HepG2 (cell line): Measurements from ENCODE around the gene MFAP5. TPM values are rescaled to one million over a fixed set of nuclear protein-coding genes. Genes with fewer than 3 reads are reported as not detected.

ENCODE experiments used
- ATAC-seq: fragments of 200-7000 bp; cut with Tn5 transposase; 3 replicates; pipeline ENCODE4 v1.9.1; 2020; ENCODE audit warnings: mild to moderate bottlenecking, moderate library complexity
- BruUV-seq: library from RNA; stranded (reverse); fragments of 400-500 nt; replicated peaks from 2 replicates; lab custom pipeline; 2021; lab: Mats Ljungman, UMichigan
- CTCF ChIA-PET: fragments of 300-600 bp; formaldehyde crosslinking; extraction: SDS; loops from one replicate; lab custom pipeline; 2021; ENCODE audit warnings: low total read pairs, inconsistent platforms, low intra/inter-chr PET ratio; lab: Yijun Ruan, JAX
- POLR2A ChIA-PET: fragments of 350-600 bp; sonication (Branson Sonifier 250); formaldehyde crosslinking; loops from one replicate; lab custom pipeline; 2020; ENCODE audit warnings: antibody characterized with exemption, inconsistent platforms; lab: Yijun Ruan, JAX
- DNase-seq: peaks from one replicate; pipeline ENCODE4 v3.0.0-alpha.2; 2015; ENCODE audit warnings: low spot score
- FAIRE-seq: peaks from 3 replicates; lab custom pipeline; 2011; peaks lifted over from hg19 to GRCh38; lab: Jason Lieb, UNC
- H2AFZ ChIP-seq: one replicate; pipeline ENCODE4 v1.6.1; 2011; ENCODE audit warnings: low read length, inconsistent platforms
- H3K27ac ChIP-seq: fragments of 300-600 bp; 3 replicates; pipeline ENCODE4 v1.8.0; 2011; ENCODE audit warnings: mixed run types, mild to moderate bottlenecking, mixed read lengths, low read length, inconsistent platforms; ENCODE audit not compliant: insufficient read depth; ENCODE audit errors: extremely low read length
- H3K27me3 ChIP-seq, 2 experiments: fragments of 200-600 bp in 1 of 2; 2 replicates in 1 of 2; 3 replicates in 1 of 2; pipeline versions ENCODE4 v1.6.0 to v1.8.0; 2011; ENCODE audit warnings: low read length in 2 of 2, mild to moderate bottlenecking in 2 of 2, moderate library complexity in 2 of 2, inconsistent platforms in 1 of 2; ENCODE audit not compliant: insufficient read depth in 2 of 2, control insufficient read depth in 1 of 2
- H3K36me3 ChIP-seq, 2 experiments: fragments of 200-600 bp in 1 of 2; replicated peaks in 1 of 2; 2 replicates in 1 of 2; 3 replicates in 1 of 2; pipeline versions ENCODE4 v1.5.1 to v1.8.0; 2011; ENCODE audit warnings: low read length in 2 of 2, inconsistent platforms in 1 of 2; ENCODE audit not compliant: insufficient read depth in 2 of 2, control insufficient read depth in 1 of 2
- H3K4me1 ChIP-seq: 2 replicates; pipeline ENCODE4 v1.5.1; 2012; ENCODE audit warnings: low read length, inconsistent platforms; ENCODE audit not compliant: insufficient read depth
- H3K4me2 ChIP-seq: 2 replicates; pipeline ENCODE4 v1.6.0; 2011; ENCODE audit warnings: low read depth, low read length, inconsistent platforms
- H3K4me3 ChIP-seq, 3 experiments: fragments of 200-600 bp in 1 of 3; sonication (generic), shearing (Covaris generic) in 1 of 3; replicated peaks in 1 of 3; 2 replicates each; pipeline ENCODE4 v1.5.1; 2011 to 2016; ENCODE audit warnings: low read length in 3 of 3, inconsistent platforms in 2 of 3, low read depth in 2 of 3, mild to moderate bottlenecking in 2 of 3, control low read depth in 1 of 3, mixed read lengths in 1 of 3; ENCODE audit not compliant: insufficient read depth in 1 of 3
- H3K79me2 ChIP-seq: one replicate; pipeline ENCODE4 v1.6.1; 2011; ENCODE audit warnings: low read length, inconsistent platforms; ENCODE audit not compliant: insufficient read depth
- H3K9ac ChIP-seq: 2 replicates; pipeline ENCODE4 v1.6.0; 2011; ENCODE audit warnings: mild to moderate bottlenecking, low read depth, low read length, inconsistent platforms; ENCODE audit not compliant: insufficient read depth
- H3K9me3 ChIP-seq: 2 replicates; pipeline ENCODE4 v1.5.1; 2012; ENCODE audit warnings: mild to moderate bottlenecking, low read length
- H4K20me1 ChIP-seq: 2 replicates; pipeline ENCODE4 v1.6.0; 2011; ENCODE audit warnings: inconsistent platforms, mild to moderate bottlenecking, low read length, moderate library complexity; ENCODE audit not compliant: insufficient read depth
- U2AF1 ChIP-seq: fragments of 200-400 bp; formaldehyde crosslinking; optimal IDR thresholded peaks from 2 replicates; pipeline ENCODE3; 2017; ENCODE audit warnings: mild to moderate bottlenecking, low read depth, low read length
- ZBTB20 ChIP-seq: sonication (generic); formaldehyde crosslinking; IDR thresholded peaks from 2 replicates; pipeline ENCODE4 v1.8.1; 2023; ENCODE audit warnings: missing genetic modification reagents, low read depth, mild to moderate bottlenecking, borderline replicate concordance
- ZNF607 ChIP-seq: sonication (generic); formaldehyde crosslinking; IDR thresholded peaks from 2 replicates; pipeline ENCODE4 v1.5.1; 2020; ENCODE audit warnings: missing genetic modification reagents, mild to moderate bottlenecking, borderline replicate concordance
- ZNF670 ChIP-seq: sonication (generic); formaldehyde crosslinking; IDR thresholded peaks from 2 replicates; pipeline ENCODE4 v1.8.0; 2022; ENCODE audit warnings: mild to moderate bottlenecking, missing genetic modification reagents, borderline replicate concordance
- ZNF703 ChIP-seq: sonication (generic); formaldehyde crosslinking; IDR thresholded peaks from 2 replicates; pipeline ENCODE4 v1.5.1; 2020; ENCODE audit warnings: missing genetic modification reagents, mild to moderate bottlenecking, moderate library complexity, borderline replicate concordance
- WGBS: methylation state at CpG from one replicate; pipeline ENCODE4 v1.1.6; 2017; ENCODE audit warnings: low lambda C conversion rate; 5-methylcytosine and 5-hydroxymethylcytosine counted together
- in situ Hi-C: cut with HindIII; loops from 2 replicates; pipeline ENCODE4 v1.10.0; 2017; ENCODE audit warnings: low pct_unique_long_range_greater_than_20kb; ENCODE audit not compliant: extremely low pct_ligation_motif_present
- intact Hi-C: fragments of 100-400 bp; cut with micrococcal nuclease; formaldehyde crosslinking; loops from one replicate; pipeline ENCODE4 v1.10.0; 2022; ENCODE audit not compliant: unreplicated experiment
- polyA plus RNA-seq, 8 experiments: library from polyadenylated mRNA; depleted of rRNA in 3 of 8; stranded (reverse) in 7 of 8; unstranded in 1 of 8; fragments of >200 nt; fragmentation: Illumina TruSeq in 4 of 8; extraction: Trizol in 4 of 8; gene quantifications; 2 replicates each; pipeline versions ENCODE4 v1.2.1 to v1.2.3, GENCODE V29; 2011 to 2016; ENCODE audit warnings: low read depth in 4 of 8, missing spikeins in 1 of 8, mixed read lengths in 1 of 8; ENCODE audit not compliant: insufficient read depth in 1 of 8
- total RNA-seq, 5 experiments: library from RNA; depleted of rRNA; stranded (reverse); fragments of >200 nt; fragmentation: Illumina TruSeq; extraction: Trizol; gene quantifications; 2 replicates each; pipeline ENCODE4 v1.2.3, GENCODE V29; 2016; ENCODE audit warnings: low read depth in 1 of 5
- TF ChIP-seq, protein P1 (sequence below): sonication (generic); formaldehyde crosslinking; IDR thresholded peaks from 2 replicates; pipeline ENCODE4 v1.5.1; 2020; ENCODE audit warnings: missing genetic modification reagents, mild to moderate bottlenecking, borderline replicate concordance
- TF ChIP-seq, protein P2 (sequence below): sonication (generic); formaldehyde crosslinking; IDR thresholded peaks from 2 replicates; pipeline ENCODE4 v1.4.0; 2020; ENCODE audit warnings: missing genetic modification reagents
- TF ChIP-seq, protein P3 (sequence below): sonication (generic); formaldehyde crosslinking; IDR thresholded peaks from 2 replicates; pipeline ENCODE4 v1.4.0; 2020; ENCODE audit warnings: missing genetic modification reagents
- TF ChIP-seq, protein P4 (sequence below): sonication (generic); formaldehyde crosslinking; IDR thresholded peaks from 2 replicates; pipeline ENCODE4 v1.5.0; 2020; ENCODE audit warnings: mild to moderate bottlenecking, missing genetic modification reagents, borderline replicate concordance

Gene MFAP5
- total and polyA plus RNA-seq, 2 of the 13 experiments (the other 11 are each of a cell fraction or from before 2014, with no cell fraction given): 0.07 TPM; not detected in 1

DNA sequence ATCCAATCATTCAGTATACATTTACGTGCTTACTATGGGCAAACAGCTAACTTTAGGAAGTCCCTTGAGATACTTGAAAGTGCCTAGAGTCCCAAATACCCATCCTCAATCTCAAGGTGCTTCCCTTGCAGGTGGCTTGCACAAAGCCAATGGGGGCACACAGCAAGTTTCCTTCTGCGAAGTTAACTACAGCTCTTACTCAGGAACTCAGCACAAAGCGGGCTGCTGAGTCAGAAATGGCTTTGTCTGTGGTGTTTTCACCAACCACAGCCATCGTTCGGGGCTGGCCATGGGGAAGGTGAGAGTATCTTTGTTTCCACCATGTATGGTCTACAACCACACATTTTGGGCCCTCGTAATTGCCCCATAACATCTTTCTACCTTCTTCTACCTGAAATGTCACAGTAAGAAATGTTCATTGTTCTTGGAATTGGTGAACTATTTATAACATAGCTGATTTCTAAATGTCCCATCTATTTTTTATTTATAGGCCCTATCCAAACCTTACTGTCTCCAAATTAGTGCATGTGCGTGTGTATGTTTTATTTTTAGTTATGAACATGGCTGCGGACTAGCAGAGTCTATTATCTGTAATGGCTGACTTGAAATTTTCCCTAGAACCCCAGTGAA is 13.9 kb downstream of the MFAP5 start (continued):
- TF ChIP-seq, protein P1, sequence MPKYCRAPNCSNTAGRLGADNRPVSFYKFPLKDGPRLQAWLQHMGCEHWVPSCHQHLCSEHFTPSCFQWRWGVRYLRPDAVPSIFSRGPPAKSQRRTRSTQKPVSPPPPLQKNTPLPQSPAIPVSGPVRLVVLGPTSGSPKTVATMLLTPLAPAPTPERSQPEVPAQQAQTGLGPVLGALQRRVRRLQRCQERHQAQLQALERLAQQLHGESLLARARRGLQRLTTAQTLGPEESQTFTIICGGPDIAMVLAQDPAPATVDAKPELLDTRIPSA: no peak
- TF ChIP-seq, protein P2, sequence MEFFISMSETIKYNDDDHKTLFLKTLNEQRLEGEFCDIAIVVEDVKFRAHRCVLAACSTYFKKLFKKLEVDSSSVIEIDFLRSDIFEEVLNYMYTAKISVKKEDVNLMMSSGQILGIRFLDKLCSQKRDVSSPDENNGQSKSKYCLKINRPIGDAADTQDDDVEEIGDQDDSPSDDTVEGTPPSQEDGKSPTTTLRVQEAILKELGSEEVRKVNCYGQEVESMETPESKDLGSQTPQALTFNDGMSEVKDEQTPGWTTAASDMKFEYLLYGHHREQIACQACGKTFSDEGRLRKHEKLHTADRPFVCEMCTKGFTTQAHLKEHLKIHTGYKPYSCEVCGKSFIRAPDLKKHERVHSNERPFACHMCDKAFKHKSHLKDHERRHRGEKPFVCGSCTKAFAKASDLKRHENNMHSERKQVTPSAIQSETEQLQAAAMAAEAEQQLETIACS (CRISPR knock-in tag): no peak
- no peak for TF ChIP-seq ZBTB20 (CRISPR knock-in tag)
- no peak for TF ChIP-seq ZNF703 (CRISPR knock-in tag)

DNA sequence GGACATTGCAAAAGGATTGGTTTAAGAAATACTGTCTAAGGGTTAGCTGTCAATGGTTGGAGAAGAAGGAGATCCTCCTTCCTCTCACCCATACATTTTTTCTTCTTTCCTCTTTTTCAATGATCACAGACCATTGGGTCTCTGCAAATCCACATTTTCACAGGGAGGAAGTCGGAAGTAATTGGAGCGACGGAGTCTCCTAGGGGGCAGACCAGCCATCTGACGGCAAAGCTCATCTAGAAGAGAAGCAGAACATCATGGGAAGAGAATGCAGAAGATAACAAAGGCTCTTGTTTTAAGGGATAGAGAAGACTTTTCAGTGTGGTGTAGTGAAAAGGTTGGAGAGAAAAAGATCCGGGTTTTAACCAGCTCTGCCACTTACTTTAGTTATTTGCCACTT is 14.7 kb downstream of the MFAP5 start:
- H3K4me2 ChIP-seq: no peak overlapping the region
- in situ Hi-C loops: no loop called here
- no peak overlapping the region for H2AFZ ChIP-seq
- 3% methylated on average over 5 of the region's 5 CpGs for WGBS
- ChIA-PET POLR2A (no interaction called here), CTCF (no interaction called here)
- H3K4me3 ChIP-seq: no peak overlapping the region
- H3K36me3 ChIP-seq: no peaks in the 10 kb centered on the region
- H3K27me3 ChIP-seq: peaks cover 0 to 9% of the 10 kb centered on the region in 2 experiments; a peak in 3 of 5 replicates
- H4K20me1 ChIP-seq: no peaks in the 10 kb centered on the region
- H3K9me3 ChIP-seq: no peaks in the 10 kb centered on the region
- DNase-seq (no peak), FAIRE-seq (no peak), ATAC-seq (no peak)
- intact Hi-C loops: no loop called here
- H3K27ac ChIP-seq: no peak overlapping the region
- H3K4me1 ChIP-seq: no peaks in the 10 kb centered on the region
- BruUV-seq: no TSS peak
- no peaks in the 10 kb centered on the region for H3K79me2 ChIP-seq
- H3K9ac ChIP-seq: no peak overlapping the region
- TF ChIP-seq, protein P3, sequence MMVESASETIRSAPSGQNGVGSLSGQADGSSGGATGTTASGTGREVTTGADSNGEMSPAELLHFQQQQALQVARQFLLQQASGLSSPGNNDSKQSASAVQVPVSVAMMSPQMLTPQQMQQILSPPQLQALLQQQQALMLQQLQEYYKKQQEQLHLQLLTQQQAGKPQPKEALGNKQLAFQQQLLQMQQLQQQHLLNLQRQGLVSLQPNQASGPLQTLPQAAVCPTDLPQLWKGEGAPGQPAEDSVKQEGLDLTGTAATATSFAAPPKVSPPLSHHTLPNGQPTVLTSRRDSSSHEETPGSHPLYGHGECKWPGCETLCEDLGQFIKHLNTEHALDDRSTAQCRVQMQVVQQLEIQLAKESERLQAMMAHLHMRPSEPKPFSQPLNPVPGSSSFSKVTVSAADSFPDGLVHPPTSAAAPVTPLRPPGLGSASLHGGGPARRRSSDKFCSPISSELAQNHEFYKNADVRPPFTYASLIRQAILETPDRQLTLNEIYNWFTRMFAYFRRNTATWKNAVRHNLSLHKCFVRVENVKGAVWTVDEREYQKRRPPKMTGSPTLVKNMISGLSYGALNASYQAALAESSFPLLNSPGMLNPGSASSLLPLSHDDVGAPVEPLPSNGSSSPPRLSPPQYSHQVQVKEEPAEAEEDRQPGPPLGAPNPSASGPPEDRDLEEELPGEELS (CRISPR knock-in tag): no peak
- no peak for TF ChIP-seq ZNF607
- no peak for TF ChIP-seq U2AF1
- TF ChIP-seq ZNF670 (CRISPR knock-in tag): no peak
- TF ChIP-seq, protein P4, sequence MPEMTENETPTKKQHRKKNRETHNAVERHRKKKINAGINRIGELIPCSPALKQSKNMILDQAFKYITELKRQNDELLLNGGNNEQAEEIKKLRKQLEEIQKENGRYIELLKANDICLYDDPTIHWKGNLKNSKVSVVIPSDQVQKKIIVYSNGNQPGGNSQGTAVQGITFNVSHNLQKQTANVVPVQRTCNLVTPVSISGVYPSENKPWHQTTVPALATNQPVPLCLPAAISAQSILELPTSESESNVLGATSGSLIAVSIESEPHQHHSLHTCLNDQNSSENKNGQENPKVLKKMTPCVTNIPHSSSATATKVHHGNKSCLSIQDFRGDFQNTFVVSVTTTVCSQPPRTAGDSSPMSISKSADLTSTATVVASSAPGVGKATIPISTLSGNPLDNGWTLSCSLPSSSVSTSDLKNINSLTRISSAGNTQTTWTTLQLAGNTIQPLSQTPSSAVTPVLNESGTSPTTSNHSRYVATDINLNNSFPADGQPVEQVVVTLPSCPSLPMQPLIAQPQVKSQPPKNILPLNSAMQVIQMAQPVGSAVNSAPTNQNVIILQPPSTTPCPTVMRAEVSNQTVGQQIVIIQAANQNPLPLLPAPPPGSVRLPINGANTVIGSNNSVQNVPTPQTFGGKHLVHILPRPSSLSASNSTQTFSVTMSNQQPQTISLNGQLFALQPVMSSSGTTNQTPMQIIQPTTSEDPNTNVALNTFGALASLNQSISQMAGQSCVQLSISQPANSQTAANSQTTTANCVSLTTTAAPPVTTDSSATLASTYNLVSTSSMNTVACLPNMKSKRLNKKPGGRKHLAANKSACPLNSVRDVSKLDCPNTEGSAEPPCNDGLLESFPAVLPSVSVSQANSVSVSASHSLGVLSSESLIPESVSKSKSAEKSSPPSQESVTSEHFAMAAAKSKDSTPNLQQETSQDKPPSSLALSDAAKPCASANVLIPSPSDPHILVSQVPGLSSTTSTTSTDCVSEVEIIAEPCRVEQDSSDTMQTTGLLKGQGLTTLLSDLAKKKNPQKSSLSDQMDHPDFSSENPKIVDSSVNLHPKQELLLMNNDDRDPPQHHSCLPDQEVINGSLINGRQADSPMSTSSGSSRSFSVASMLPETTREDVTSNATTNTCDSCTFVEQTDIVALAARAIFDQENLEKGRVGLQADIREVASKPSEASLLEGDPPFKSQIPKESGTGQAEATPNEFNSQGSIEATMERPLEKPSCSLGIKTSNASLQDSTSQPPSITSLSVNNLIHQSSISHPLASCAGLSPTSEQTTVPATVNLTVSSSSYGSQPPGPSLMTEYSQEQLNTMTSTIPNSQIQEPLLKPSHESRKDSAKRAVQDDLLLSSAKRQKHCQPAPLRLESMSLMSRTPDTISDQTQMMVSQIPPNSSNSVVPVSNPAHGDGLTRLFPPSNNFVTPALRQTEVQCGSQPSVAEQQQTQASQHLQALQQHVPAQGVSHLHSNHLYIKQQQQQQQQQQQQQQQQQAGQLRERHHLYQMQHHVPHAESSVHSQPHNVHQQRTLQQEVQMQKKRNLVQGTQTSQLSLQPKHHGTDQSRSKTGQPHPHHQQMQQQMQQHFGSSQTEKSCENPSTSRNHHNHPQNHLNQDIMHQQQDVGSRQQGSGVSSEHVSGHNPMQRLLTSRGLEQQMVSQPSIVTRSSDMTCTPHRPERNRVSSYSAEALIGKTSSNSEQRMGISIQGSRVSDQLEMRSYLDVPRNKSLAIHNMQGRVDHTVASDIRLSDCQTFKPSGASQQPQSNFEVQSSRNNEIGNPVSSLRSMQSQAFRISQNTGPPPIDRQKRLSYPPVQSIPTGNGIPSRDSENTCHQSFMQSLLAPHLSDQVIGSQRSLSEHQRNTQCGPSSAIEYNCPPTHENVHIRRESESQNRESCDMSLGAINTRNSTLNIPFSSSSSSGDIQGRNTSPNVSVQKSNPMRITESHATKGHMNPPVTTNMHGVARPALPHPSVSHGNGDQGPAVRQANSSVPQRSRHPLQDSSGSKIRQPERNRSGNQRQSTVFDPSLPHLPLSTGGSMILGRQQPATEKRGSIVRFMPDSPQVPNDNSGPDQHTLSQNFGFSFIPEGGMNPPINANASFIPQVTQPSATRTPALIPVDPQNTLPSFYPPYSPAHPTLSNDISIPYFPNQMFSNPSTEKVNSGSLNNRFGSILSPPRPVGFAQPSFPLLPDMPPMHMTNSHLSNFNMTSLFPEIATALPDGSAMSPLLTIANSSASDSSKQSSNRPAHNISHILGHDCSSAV (CRISPR knock-in tag): no peak
